ENCODE results near the gene ABCD1. TPM values are rescaled to one million over a fixed set of nuclear protein-coding genes. Genes with fewer than 3 reads are reported as not detected.

ABCD1 gene
- total RNA-seq, 1 experiment from 2014 or later: 44.4 TPM

- no peak for ATAC-seq
- Histone ChIP-seq H3K4me1 (ENCODE audit: insufficient read depth, low read length) (no peaks in the 10 kb centered on the region), H4K20me1 (ENCODE audit: low read length) (no peaks in the 10 kb centered on the region), H3K4me3 (ENCODE audit: low read length) (no peak overlapping the region), H3K27me3 (ENCODE audit: low read length) (no peaks in the 10 kb centered on the region), H3K79me2 (ENCODE audit: low read length) (no peaks in the 10 kb centered on the region), H3K9me2 (replicated peaks; ENCODE audit: low read length) (no peaks in the 10 kb centered on the region), H3K27ac (ENCODE audit: low read length) (no peak overlapping the region), H3K36me3 (ENCODE audit: low read depth, low read length) (peaks cover 2% of the 10 kb centered on the region; the same call in 1 of the 2 replicates), H3K9ac (ENCODE audit: low read length) (no peak overlapping the region), H2AFZ (ENCODE audit: low read length) (no peak overlapping the region), H3F3A (ENCODE audit: low read length, unreplicated experiment) (no peaks in the 10 kb centered on the region), H3K4me2 (ENCODE audit: low read length) (no peak overlapping the region), H3K9me3 (ENCODE audit: low read length) (no peaks in the 10 kb centered on the region)
- intact Hi-C loops (cut with micrococcal nuclease): no loop called here
- CTCF ChIA-PET: no interaction called here
- DNase-seq: no peak
- POLR2A ChIA-PET (ENCODE audit: unreplicated experiment): no interaction called here
- no TSS peak for BruUV-seq (replicated peaks)
- TF ChIP-seq, protein P1, sequence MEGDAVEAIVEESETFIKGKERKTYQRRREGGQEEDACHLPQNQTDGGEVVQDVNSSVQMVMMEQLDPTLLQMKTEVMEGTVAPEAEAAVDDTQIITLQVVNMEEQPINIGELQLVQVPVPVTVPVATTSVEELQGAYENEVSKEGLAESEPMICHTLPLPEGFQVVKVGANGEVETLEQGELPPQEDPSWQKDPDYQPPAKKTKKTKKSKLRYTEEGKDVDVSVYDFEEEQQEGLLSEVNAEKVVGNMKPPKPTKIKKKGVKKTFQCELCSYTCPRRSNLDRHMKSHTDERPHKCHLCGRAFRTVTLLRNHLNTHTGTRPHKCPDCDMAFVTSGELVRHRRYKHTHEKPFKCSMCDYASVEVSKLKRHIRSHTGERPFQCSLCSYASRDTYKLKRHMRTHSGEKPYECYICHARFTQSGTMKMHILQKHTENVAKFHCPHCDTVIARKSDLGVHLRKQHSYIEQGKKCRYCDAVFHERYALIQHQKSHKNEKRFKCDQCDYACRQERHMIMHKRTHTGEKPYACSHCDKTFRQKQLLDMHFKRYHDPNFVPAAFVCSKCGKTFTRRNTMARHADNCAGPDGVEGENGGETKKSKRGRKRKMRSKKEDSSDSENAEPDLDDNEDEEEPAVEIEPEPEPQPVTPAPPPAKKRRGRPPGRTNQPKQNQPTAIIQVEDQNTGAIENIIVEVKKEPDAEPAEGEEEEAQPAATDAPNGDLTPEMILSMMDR (conservative IDR thresholded peaks at IDR 0.05; ENCODE audit: low read depth, low read length): no peak
- TF ChIP-seq EZH2phosphoT487 (IDR thresholded peaks at IDR 0.05; ENCODE audit: borderline replicate concordance, low read length): no peak
- TF ChIP-seq EZH2 (IDR thresholded peaks at IDR 0.05; ENCODE audit: low read length, unreplicated experiment): no peak
Measured at GRCh38 chrX:153773741-153774575, 49.3 kb downstream of the ABCD1 start.

DNA sequence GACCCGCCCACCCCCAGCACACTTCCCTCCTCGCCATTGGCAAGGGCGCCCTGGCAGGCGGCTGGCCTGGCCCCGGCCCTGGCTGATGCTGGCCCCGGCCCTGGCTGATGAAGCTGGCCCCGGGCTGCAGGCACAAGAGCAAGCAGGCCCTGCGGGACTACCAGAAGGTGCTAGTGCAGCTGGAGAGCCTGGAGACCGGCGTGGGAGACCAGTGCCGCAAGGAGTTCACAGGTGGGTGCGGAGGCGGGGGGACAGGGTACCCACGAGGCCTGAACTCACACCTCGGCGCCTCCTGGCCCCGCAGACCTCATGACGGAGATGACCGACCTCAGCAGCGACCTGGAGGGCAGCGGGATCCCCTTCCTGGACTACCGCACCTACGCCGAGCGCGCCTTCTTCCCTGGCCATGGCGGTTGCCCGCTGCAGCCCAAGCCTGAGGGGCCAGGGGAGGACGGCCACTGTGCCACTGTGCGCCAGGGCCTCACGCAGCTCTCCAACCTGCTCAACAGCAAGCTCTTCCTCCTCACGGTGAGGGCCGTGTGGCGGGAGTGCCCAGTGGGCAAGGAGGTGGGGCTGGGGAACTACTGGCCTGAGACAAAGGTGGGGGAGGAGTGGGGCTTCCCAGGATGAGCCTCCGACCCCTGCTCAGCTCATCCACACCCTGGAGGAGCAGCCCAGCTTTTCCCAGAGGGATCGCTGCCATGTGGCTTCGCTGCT lies 50.1 kb downstream of the ABCD1 start:
- no peak for DNase-seq
- BruUV-seq (replicated peaks): no TSS peak
- H3K36me3 ChIP-seq (ENCODE audit: low read depth, low read length): peaks cover 2% of the 10 kb centered on the region; the same call in 1 of the 2 replicates
- H3K9me3 ChIP-seq (ENCODE audit: low read length): no peaks in the 10 kb centered on the region
- no peaks in the 10 kb centered on the region for H3K9me2 ChIP-seq (replicated peaks; ENCODE audit: low read length)
- H3F3A ChIP-seq (ENCODE audit: low read length, unreplicated experiment): no peaks in the 10 kb centered on the region
- ATAC-seq: no peak
- POLR2A ChIA-PET (ENCODE audit: unreplicated experiment): interaction anchor here (0.5 kb wide), 1 partner anchor 9 kb away, joined by 10 read pairs; no protein-coding TSS in a partner anchor
- H2AFZ ChIP-seq (ENCODE audit: low read length): no peak overlapping the region
- CTCF ChIA-PET: interaction anchor here (0.6 kb wide), 1 partner anchor 16 kb away, joined by 6 read pairs; no protein-coding TSS in a partner anchor
- H3K79me2 ChIP-seq (ENCODE audit: low read length): no peaks in the 10 kb centered on the region
- no peak for TF ChIP-seq EZH2 (IDR thresholded peaks at IDR 0.05; ENCODE audit: low read length, unreplicated experiment)
- TF ChIP-seq EZH2phosphoT487 (IDR thresholded peaks at IDR 0.05; ENCODE audit: borderline replicate concordance, low read length): no peak
- TF ChIP-seq, protein P1 (conservative IDR thresholded peaks at IDR 0.05; ENCODE audit: low read depth, low read length): no peak
- H3K4me1 ChIP-seq (ENCODE audit: insufficient read depth, low read length): no peaks in the 10 kb centered on the region
- no peak overlapping the region for H3K9ac ChIP-seq (ENCODE audit: low read length)
- H3K27ac ChIP-seq (ENCODE audit: low read length): no peak overlapping the region
- intact Hi-C loops (cut with micrococcal nuclease): no loop called here
- H3K4me2 ChIP-seq (ENCODE audit: low read length): no peak overlapping the region
- H3K4me3 ChIP-seq (ENCODE audit: low read length): no peak overlapping the region
- no peaks in the 10 kb centered on the region for H3K27me3 ChIP-seq (ENCODE audit: low read length)
- no peaks in the 10 kb centered on the region for H4K20me1 ChIP-seq (ENCODE audit: low read length)
